NCI-H1417 treated with DMSO at 0.1 percent for 48 hours (cell line): ENCODE data around the gene NIPSNAP3A.
"Not testable (repeated sequence)": the region's sequence is repeated elsewhere in the genome, so short reads cannot be mapped to it uniquely, and the experiment has no call there.

ENCODE experiments used
- DNase-seq: peaks from one replicate; lab custom pipeline; 2025; lab: John Stamatoyannopoulos, UW

The NIPSNAP3A gene

DNA sequence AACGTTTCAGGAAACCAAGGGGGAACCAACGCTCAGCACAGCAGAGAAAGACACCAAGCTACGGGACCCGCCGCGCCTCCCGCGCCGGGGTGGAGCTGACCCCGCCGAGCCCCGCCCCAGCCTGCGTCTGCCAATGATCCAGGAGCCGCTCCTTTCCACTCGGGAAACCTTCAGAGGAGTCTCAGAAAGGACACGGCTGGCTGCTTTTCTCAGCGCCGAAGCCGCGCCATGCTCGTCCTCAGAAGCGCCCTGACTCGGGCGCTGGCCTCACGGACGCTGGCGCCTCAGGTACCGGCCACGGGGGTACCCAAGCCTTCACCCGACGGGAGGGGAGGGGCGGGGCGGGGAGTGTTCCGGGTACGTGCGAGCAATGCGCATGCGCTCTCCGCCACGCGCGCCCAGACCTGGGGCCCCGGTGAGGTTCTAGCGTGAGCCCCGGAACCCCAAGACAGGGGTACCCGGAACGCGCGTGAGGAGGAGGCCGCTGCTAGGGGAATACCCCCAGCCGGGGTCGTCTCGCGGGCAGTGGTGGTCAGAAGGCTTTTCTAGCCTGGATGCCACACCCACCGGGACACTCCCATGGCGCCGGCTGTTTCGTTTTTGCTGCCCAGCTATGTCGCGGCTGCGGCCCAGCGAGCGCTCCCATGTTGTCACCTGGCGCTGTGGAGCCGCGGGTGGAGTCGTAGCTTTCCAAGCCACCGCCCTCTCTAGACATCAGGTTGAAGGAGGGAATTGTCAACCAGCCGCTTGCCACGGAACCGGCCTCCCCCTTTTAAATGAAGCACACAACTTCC is at the start of gene NIPSNAP3A:
NIPSNAP3A (plus strand) TSS at position 119 of the 794 bp plus-strand sequence; CDS start at position 229, 110 bp downstream.
- peak; percentile 72 for DNase-seq

DNA sequence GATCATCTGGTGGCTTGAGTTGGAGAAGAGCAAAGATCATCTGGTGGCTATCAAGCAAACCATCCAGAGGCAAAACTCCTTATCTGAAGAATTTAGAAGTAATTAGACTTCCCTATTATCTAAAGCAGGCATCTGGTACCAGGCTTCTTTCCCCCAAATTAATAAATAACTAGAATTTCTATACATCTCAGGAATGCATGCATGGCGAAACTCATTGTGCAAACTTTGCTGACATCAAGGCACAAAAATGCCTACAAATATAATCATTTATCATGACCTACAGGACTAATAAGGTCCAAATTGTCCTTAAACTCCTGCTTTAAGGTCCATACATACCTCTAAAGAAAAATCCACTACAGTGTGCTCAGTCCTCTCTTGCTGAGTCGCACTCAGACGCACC is 47.2 kb upstream of the NIPSNAP3A start:
- no peak for DNase-seq

DNA sequence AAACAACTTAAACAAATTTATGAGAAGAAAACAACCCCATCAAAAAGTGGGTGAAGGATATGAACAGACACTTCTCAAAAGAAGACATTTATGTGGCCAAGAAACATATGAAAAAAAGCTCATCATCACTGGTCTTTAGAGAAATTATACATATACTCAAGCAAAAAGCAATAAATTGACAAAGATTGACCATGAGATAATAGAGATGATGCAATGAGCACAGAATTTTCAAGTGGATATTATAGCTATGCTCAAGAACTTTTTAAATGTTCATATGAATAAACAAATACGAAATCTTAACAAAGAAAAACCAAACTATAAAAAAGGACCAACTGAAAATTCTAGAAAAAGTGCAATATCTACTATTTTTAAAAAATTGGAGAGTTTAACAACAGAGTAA is 38.7 kb upstream of the NIPSNAP3A start:
- DNase-seq: not testable (repeated sequence)

DNA sequence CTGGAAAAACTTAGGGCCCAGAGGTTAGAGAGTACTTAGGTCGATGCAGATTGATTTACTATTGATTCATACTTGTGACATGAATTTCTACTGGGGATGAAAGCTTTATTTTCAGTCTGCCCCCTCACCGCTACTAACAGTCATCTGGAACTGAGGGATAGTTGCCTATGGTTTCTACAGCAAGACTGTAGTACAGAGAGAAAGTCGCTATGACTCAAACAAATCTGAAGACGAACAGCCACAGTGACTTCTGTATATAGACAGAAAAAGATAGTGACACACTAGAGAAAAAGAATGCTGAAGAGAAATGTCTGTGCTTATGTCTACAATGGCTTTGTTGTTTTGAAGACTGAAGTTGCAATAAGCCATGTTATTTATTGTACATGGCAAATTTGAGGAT is 35.9 kb upstream of the NIPSNAP3A start:
- no peak for DNase-seq

DNA sequence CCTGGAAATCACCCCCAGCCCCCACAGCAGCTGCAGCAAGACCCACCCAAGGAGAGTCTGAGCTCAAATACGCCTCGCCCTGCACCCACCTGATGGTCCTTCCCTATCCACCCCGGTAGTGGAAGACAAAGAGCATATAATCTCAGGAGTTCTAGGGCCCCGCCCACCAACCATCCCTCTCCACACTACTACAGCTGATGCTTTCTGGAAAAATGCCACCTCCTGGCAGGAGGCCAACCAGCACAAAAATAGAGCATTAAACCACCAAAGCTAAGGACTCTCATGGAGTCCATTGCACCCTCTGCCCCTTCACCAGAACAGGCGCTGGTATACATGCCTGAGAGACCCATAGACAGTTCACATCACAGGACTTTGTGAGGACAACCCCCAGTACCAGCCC is 22.5 kb upstream of the NIPSNAP3A start:
- no peak for DNase-seq

DNA sequence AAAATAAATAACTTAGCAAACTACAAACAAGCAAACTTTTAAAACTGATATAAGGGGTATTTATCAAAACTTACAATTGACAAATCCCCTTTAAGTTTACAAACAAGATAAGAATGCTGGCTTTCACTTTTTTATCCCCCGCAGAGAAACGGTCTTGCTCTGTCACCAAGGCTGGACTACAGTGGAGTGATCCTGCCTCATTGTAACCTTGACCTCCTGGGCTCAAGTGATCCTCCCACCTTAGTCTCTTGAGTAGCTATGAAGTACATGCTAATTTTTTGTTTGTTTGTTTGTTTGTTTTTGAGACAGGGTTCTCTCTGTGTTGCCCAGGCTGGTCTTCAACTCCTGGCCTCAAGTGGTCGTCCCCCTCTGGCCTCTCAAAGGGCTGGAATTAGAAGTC is 9.0 kb upstream of the NIPSNAP3A start:
- DNase-seq: no peak

DNA sequence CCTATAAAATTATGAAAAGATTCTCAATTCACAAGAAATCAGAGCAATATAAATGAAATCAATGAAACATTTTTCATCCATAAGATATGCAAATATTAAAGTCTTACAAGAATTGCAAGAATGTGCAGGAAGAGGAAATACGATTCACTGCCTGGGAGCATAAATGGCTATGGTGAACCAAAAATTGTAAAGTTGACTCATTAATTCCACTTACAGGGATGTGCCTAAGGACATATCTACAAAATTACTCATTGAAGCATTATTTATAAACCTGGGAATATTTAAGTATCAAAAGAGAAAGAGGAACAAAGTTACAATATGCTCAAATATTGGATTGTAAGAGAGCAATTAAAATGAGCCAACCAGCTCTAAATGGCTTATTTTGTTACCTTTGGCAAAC is 6.9 kb upstream of the NIPSNAP3A start:
- no peak for DNase-seq

DNA sequence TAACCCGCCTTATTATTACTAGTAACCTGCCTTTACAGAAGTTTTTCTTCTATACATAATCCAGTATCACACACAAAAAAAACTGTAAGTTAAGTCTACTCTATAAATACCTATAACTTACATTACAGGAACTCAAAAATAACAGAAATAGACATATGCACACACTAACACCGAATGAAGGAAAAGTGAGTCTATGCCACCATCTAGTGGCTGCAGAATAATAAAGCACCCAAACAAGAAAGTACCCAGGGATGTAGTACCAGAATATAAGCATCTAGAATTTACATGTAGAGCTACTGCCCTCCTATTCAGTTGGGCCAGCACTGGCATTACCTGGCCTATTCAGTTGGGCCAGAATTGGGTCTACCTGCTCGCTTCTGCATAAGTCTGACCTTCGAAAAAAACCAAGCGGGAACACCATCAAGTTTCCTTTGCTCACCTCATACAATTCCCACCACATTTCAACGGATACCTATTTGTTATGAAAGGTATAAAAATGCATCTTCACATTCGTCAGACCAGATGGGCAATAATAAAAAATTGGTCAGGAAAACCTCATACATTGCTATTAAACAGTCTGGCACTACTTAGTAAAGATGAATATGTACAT is 4.0 kb upstream of the NIPSNAP3A start:
- DNase-seq: peak; percentile 67

DNA sequence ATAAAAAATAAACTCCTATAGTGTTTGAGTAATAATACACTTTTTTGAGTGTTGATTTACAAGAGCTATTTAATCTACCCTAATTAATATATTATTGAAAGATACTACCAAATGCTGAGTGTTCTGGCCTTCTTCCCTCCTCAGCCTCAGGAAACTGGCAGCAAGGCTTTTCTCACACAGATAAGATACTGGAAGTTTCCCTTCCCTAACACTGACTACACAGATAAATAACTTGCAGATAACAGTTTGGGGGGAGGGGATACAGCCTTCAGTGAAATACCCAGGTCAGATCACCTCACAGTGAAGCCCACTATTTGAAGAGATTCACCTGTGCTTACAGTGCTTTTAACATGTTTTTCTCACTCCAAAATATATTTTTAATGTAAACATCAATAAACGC is 1.6 kb upstream of the NIPSNAP3A start:
- DNase-seq: no peak

DNA sequence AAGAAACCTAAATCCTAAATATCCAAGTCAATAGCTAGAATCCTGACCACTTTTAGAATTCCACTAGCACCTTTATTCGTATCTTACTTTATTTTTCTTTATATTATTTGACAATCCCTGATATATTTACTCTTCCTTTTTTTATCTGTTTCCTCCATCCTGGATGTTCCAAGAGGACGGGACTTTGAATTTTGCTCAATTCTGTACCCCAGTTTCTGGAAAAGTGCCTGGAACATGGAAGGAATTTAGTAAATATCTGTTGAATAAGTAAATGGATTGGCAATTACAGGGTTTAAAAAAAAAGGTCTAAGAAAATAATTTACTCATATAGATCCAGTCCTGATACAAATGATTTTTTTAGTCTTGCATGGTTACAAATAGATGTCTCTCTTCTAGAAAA is 1.2 kb upstream of the NIPSNAP3A start:
- DNase-seq: no peak

DNA sequence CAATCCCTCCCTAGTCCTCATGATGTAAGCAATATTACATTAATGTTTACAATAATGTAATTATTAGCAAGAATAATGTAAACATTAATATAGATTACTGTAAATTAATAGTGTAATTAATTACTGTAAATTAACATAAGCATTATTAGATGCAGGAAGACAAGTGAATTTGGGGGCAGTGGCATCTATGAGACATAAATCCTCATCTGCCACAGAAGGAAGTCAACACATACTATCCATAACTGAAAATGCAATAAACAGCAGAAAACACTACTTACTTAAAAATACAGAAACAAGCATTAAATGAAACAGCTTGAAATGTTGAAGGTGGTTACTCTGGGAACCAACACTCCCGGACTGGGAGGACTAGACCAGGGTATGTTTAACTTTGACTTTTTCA is 685 bp upstream of the NIPSNAP3A start:
- DNase-seq: no peak

DNA sequence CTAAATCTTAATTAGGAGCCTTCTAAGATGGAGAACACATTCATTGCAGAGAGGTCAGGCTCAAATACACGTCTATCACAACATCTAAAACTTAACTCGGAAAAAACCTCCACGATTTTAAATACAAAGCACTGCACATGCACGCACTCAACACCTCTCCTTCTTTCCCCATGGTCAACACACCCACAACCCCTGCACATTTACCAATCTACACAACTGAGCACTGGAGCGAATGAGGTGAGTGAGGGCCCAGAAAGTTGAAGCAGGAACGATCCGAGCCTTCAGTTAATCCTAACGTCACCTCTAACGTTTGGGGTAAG is 278 bp upstream of the NIPSNAP3A start:
- peak; percentile 72 for DNase-seq

DNA sequence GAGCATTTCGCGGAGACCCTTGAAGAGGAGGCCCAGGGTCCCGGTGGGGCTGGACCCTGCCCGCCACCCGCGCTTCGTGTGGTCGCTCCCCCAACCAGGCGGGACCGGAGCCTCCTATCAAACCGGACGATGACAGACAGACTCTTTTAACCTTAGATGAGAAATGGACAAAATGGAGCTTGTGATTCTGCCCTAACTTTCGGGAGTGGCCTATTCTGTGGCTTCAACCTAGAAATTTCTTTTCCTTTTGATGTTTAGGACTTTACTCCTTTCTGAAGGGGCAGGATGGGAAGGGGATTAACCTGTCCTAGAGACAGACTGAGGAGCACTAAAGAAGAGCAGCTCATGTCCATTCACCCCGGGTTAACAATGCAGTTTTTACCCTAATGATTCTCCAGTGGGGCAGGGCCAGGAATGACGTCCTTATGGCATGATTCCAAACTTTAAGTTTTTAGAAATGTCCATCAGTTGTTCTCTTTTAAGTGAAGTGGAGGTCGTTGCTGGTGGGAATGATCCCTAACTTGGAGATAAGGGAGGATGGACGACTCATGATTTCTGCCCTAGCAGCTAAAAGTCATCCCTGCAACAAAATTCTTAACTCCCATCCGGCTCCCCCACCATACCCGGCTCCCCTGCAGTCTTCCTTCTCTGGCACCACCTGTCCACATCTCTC is 1.0 kb downstream of the NIPSNAP3A start:
- no peak for DNase-seq

DNA sequence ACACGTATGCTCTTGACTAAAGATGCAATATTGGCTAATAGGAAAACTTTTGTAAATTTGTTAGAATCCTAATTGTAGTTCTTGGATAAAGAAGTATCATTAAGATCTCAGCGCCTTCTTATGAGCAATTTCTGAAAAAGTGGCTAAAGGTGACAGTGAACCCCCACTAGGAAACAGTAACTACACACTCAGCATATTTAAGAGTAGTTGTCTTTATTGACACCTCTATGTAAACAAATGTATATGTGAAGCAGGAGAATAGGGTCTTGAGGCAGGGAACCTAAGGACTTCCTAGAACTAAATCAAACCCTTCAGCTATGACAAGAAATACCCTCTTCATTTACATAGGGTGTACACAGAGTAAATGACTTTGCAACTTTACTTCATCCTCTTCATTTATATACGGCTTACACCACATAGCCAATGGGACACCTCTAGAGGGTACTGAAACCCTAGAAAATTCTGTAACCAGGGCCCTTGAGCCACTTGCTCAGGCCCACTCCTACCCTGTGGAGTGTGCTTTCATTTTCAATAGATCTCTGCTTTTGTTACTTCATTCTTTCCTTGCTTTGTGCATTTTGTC is 2.8 kb downstream of the NIPSNAP3A start:
- DNase-seq: no peak

DNA sequence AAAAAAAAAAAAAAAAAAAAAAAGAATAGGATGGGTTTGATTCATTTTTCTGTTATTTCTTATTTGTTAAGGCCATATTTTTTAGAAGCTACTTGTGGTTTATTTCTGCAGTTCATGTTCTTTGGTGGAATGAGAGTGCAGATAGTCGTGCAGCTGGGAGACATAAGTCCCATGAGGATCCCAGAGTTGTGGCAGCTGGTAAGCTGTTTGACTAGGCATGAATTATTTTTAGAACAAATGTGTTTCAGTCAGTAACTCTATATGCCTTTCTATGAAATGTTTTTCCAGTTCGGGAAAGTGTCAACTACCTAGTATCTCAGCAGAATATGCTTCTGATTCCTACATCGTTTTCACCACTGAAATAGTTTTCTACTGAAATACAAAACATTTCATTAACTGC is 11.5 kb downstream of the NIPSNAP3A start:
- no peak for DNase-seq

DNA sequence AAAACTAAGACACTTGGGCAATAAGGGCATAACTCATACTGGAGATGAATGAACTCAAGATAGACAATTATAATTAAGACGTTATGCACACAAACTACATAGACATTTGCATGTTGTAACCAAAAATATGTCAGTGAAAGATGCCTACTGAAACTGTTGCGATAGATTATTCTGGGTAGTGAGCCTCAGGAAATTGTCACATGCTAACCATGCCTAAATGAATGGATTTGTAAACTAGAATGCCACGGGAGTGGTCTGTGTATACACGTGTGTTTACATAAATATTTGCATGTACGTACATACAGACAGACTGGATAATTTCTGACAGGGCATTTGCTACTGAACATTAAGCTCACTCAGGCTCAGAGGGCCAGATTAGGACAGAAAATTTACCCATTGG is 17.7 kb downstream of the NIPSNAP3A start:
- no peak for DNase-seq

DNA sequence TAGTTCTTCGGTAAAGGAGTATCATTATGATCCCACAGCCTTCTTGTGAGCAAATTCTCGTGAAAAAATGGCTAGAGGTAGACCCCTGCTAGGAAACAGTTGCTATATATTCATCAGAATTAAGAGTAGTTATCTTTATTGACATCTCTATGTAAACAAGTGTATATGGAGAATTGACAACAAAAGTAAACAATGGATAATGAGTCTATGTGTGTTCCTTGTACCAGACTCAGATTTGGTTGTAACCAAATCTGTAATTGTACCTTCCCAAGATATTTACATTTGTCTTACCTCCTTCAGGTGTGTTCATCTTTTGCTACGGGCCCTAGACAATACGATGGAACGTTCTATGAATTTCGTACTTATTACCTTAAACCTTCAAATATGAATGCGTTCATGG is 18.5 kb downstream of the NIPSNAP3A start:
- DNase-seq: no peak

DNA sequence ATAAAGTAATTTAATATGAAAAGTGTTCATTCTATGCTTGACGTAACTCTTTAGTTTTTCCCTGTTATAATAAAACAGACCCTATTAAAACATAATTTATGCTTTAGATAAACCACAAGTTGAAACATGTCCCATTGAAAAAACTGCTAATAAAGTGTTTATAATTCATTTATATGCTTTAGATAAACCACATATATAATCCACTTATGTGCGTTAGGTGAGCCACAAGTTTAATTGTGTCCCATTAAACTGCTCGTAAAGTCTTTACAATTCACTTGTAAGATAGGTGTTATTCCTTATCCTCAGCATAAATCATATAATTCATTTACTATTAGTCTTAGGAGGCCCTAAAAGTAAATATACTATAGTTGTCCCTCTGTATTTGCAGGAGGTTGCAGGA is 20.0 kb downstream of the NIPSNAP3A start:
- DNase-seq: no peak

DNA sequence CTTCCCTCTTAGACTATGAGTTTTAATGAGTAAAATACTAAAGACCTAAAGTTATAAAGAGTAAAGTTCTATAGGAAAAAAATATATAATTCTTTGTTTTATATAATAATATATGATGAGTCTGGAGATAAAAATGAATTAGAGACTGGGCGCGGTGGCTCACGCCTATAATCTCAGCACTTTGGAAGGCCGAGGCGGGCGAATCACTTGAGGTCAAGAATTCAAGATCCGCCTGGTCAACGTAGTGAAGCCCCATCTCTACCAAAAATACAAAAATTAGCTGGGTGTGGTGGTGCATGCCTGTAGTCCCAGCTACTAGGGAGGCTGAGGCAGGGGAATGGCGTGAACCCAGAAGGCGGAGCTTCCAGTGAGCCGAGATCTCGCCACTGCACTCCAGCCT is 21.5 kb downstream of the NIPSNAP3A start:
- not testable (repeated sequence) for DNase-seq

DNA sequence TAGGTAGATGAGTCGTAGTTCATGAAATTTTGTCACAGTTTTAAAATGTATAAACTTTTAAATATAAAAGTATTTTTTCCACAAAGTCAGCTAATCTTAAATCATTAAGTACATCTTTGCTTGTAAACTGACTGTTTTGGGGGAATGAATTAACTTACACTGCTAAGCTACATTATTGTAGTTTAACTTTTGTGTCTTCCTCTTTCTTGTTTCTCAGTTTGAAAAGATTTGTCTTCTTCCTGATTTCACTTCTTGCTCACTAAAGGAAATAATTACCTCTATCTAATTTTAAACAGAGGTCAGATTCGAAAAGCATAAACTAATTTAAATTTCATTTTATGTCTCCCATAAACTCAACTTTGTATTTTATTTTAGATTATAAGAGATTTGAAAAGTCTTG is 22.2 kb downstream of the NIPSNAP3A start:
- DNase-seq: no peak

DNA sequence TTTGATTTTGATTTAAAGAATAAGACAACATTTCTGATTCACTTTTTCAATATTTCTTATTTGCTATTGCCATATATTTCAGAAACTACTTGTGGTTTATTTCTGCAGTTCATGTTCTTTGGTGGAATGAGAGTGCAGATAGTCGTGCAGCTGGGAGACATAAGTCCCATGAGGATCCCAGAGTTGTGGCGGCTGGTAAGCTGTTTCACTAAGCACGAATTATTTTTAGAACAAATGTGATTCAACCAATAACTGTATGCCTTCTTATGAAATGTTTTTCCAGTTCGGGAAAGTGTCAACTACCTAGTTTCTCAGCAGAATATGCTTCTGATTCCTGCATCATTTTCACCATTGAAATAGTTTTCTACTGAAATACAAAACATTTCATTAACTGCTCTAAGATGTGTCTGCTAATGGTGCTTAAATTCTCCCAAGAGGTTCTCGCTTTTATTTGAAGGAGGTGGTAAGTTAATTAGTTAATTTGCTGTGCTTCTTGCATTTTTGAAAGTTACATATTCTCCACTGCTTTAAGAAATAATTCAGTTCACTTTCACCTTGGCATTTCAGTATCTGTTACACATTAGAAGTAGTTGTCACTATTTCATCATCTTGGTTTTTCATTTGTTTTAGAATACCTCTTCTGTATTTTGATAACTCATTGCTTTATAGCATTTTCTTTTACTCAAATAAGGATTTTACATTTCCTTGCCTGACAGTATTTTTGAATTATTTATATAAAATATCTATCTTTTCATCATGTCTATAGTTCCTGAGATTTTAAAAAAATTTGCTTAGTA is 25.4 kb downstream of the NIPSNAP3A start:
- DNase-seq: no peak

DNA sequence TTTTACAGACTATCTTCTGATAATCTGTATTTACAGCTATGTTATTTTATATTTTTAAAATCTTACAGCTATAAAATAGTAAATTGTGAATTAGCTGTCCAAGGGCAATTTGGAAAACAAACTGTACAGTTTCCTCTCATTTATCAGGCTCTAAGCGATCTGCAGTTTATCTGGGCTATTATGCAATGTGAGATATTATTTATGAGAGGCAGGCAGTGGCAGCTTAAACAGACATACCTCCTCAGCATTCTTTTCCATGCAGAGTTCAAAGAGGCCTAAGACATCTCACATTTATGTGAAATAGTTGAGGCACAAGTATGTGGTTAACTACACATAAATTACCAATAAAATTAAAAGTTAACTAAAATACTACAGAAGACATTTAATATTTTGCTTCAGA is 26.6 kb downstream of the NIPSNAP3A start:
- DNase-seq: no peak
